ENCODE data around the gene GALNS.

Gene GALNS

GRCh38 chr16:88879788-88880055 lies 23.0 kb upstream of the GALNS start:
- TF ChIP-seq EZH2 (IDR thresholded peaks at IDR 0.05; ENCODE audit: borderline replicate concordance, low read depth, low read length, severe bottlenecking) (no peak), CTCF (IDR thresholded peaks at IDR 0.05; ENCODE audit: borderline replicate concordance, extremely low read depth, low read length, poor library complexity, severe bottlenecking) (no peak)
- DNase-seq (no peak), ATAC-seq (ENCODE audit: insufficient read depth, low read depth) (no peak)
- H3K4me3 ChIP-seq (ENCODE audit: low read depth in 1 of 2, low read length in 2 of 2), result no peak overlapping the region
- H3K9me3 ChIP-seq (ENCODE audit: insufficient read depth, low read length, severe bottlenecking), result no peaks in the 10 kb centered on the region
- H3K4me1 ChIP-seq (ENCODE audit: insufficient read depth, low read length), result no peaks in the 10 kb centered on the region
- H3K36me3 ChIP-seq (ENCODE audit: insufficient read depth, low read length), result no peaks in the 10 kb centered on the region
- H2AFZ ChIP-seq (ENCODE audit: low read depth, low read length), result no peak overlapping the region
- H3K9ac ChIP-seq (ENCODE audit: low read depth, low read length), result no peak overlapping the region
- H3K27me3 ChIP-seq (ENCODE audit: insufficient read depth, low read length, poor library complexity), result no peaks in the 10 kb centered on the region
- no peaks in the 10 kb centered on the region for H3K79me2 ChIP-seq (ENCODE audit: insufficient read depth, low read length)
- H4K20me1 ChIP-seq (ENCODE audit: insufficient read depth, low read length), result 0 out of 2 replicates have a peak, but pooled peaks cover 3% of the 10 kb centered on the region
- H3K27ac ChIP-seq (ENCODE audit: low read length), result no peak overlapping the region
- H3K4me2 ChIP-seq (ENCODE audit: insufficient read depth, low read length), result no peak overlapping the region

- no peak overlapping the region for H3K4me3 ChIP-seq (ENCODE audit: low read depth in 1 of 2, low read length in 2 of 2)
- H3K9ac ChIP-seq (ENCODE audit: low read depth, low read length), result no peak overlapping the region
- H3K27me3 ChIP-seq (ENCODE audit: insufficient read depth, low read length, poor library complexity), result no peaks in the 10 kb centered on the region
- H3K4me1 ChIP-seq (ENCODE audit: insufficient read depth, low read length), result no peaks in the 10 kb centered on the region
- no peaks in the 10 kb centered on the region for H3K9me3 ChIP-seq (ENCODE audit: insufficient read depth, low read length, severe bottlenecking)
- no peak overlapping the region for H2AFZ ChIP-seq (ENCODE audit: low read depth, low read length)
- H4K20me1 ChIP-seq (ENCODE audit: insufficient read depth, low read length), result 0 out of 2 replicates have a peak, but pooled peaks cover 3% of the 10 kb centered on the region
- no peak overlapping the region for H3K4me2 ChIP-seq (ENCODE audit: insufficient read depth, low read length)
- no peak for TF ChIP-seq EZH2 (IDR thresholded peaks at IDR 0.05; ENCODE audit: borderline replicate concordance, low read depth, low read length, severe bottlenecking)
- TF ChIP-seq CTCF (IDR thresholded peaks at IDR 0.05; ENCODE audit: borderline replicate concordance, extremely low read depth, low read length, poor library complexity, severe bottlenecking), result no peak
- no peaks in the 10 kb centered on the region for H3K36me3 ChIP-seq (ENCODE audit: insufficient read depth, low read length)
- no peak overlapping the region for H3K27ac ChIP-seq (ENCODE audit: low read length)
- no peaks in the 10 kb centered on the region for H3K79me2 ChIP-seq (ENCODE audit: insufficient read depth, low read length)
- ATAC-seq (ENCODE audit: insufficient read depth, low read depth) (no peak), DNase-seq (no peak)
Measured at GRCh38 chr16:88878967-88879787, 22.4 kb upstream of the GALNS start.

GRCh38 chr16:88878356-88878755 lies 21.6 kb upstream of the GALNS start:
- H3K79me2 ChIP-seq (ENCODE audit: insufficient read depth, low read length), result no peaks in the 10 kb centered on the region
- H3K4me3 ChIP-seq (ENCODE audit: low read depth in 1 of 2, low read length in 2 of 2), result no peak overlapping the region
- 0 out of 2 replicates have a peak, but pooled peaks cover 3% of the 10 kb centered on the region for H4K20me1 ChIP-seq (ENCODE audit: insufficient read depth, low read length)
- no peak overlapping the region for H2AFZ ChIP-seq (ENCODE audit: low read depth, low read length)
- DNase-seq (no peak), ATAC-seq (ENCODE audit: insufficient read depth, low read depth) (no peak)
- H3K9ac ChIP-seq (ENCODE audit: low read depth, low read length), result no peak overlapping the region
- no peak overlapping the region for H3K4me2 ChIP-seq (ENCODE audit: insufficient read depth, low read length)
- no peaks in the 10 kb centered on the region for H3K27me3 ChIP-seq (ENCODE audit: insufficient read depth, low read length, poor library complexity)
- TF ChIP-seq EZH2 (IDR thresholded peaks at IDR 0.05; ENCODE audit: borderline replicate concordance, low read depth, low read length, severe bottlenecking) (no peak), CTCF (IDR thresholded peaks at IDR 0.05; ENCODE audit: borderline replicate concordance, extremely low read depth, low read length, poor library complexity, severe bottlenecking) (no peak)
- no peaks in the 10 kb centered on the region for H3K36me3 ChIP-seq (ENCODE audit: insufficient read depth, low read length)
- no peaks in the 10 kb centered on the region for H3K9me3 ChIP-seq (ENCODE audit: insufficient read depth, low read length, severe bottlenecking)
- H3K4me1 ChIP-seq (ENCODE audit: insufficient read depth, low read length), result no peaks in the 10 kb centered on the region
- no peak overlapping the region for H3K27ac ChIP-seq (ENCODE audit: low read length)

All from DND-41 (cell line).